Body of pancreas (tissue), 4 donors: ENCODE measurements around the gene TMEM14C.

ENCODE experiments used
- CTCF ChIP-seq, 7 experiments: fragments of 450-650 bp in 4 of 7; fragments of 200-600 bp in 3 of 7; sonication (generic) in 3 of 7; IDR thresholded peaks; one replicate each; pipeline ENCODE4 v1.5.1; 2016 to 2019; ENCODE audit warnings: antibody characterized with exemption in 7 of 7
- POLR2A ChIP-seq, 3 donors: fragments of 450-650 bp; IDR thresholded peaks; one replicate each; pipeline ENCODE4 v1.6.1; 2016; ENCODE audit warnings: antibody characterized with exemption in 3 of 3, mild to moderate bottlenecking in 2 of 3

- TF ChIP-seq CTCF (IDR thresholded peaks at IDR 0.05) (no peak), POLR2A (IDR thresholded peaks at IDR 0.05) (no peak)
Observed at GRCh38 chr6:10719964-10720264, 3.0 kb upstream of the TMEM14C start.
